SK-N-MC (cell line): ENCODE measurements around the gene EDEM1.

Experiments
- EZH2 ChIP-seq: fragments of 200-600 bp; sonication (generic); IDR thresholded peaks from one replicate; pipeline ENCODE4 v1.6.1; 2017; ENCODE audit warnings: antibody characterized with exemption
- FOXP2 ChIP-seq: optimal IDR thresholded peaks from 2 replicates; pipeline ENCODE3; 2011; ENCODE audit warnings: mild to moderate bottlenecking, moderate library complexity; ENCODE audit not compliant: insufficient read depth; ENCODE audit errors: extremely low read length, control extremely low read depth
- POLR2AphosphoS5 ChIP-seq: IDR thresholded peaks from 2 replicates; pipeline ENCODE4 v1.6.1; 2012; ENCODE audit warnings: mild to moderate bottlenecking, low read depth, low read length, borderline replicate concordance

DNA sequence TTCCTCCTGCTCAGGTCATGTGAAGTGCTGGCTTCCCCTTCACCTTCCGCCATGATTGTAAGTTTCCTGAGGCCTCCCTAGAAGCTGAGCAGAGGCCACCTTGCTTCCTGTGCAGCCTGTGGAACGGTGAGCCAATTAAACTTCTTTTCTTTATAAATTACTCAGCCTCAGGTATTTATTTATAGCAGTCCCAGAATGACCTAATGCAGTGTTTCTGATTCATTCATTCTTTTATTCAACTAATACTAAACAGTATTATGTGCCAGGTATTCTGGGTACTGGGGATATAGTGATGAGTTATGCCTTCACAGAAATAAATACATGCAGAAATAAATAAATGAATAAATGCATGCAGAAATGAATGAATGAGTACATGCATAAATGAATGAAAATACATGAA is 41.9 kb downstream of the EDEM1 start:
- TF ChIP-seq POLR2AphosphoS5 (no peak), EZH2 (no peak), FOXP2 (no peak)
